ENCODE measurements around the gene COL20A1. TPM values are rescaled to one million over a fixed set of nuclear protein-coding genes. Genes with fewer than 3 reads are reported as not detected.

COL20A1 gene
- total and polyA plus RNA-seq, 2 donors (not counting 1 experiment from before 2014, with no cell fraction given), result not detected

- H2AFZ ChIP-seq (ENCODE audit: insufficient read depth, low read depth, low read length, poor library complexity, severe bottlenecking), result no peak overlapping the region
- H3K4me3 ChIP-seq (ENCODE audit: control extremely low read depth in 1 of 5, extremely low read depth in 1 of 5, insufficient read depth in 1 of 5, low read depth in 2 of 5, low read length in 4 of 5), result no peak overlapping the region
- H3K79me2 ChIP-seq (ENCODE audit: control insufficient read depth, insufficient read depth, low read length), result no peaks in the 10 kb centered on the region
- Mint-ChIP-seq H3K9me3 (ENCODE audit: insufficient read depth) (peaks cover 8% of the 10 kb centered on the region), H3K4me3 (no peak overlapping the region), H3K27me3 (peaks cover 7% of the 10 kb centered on the region), H3K27ac (no peak overlapping the region), H3K4me1 (peaks cover 5% of the 10 kb centered on the region)
- TF ChIP-seq CTCF (IDR thresholded peaks at IDR 0.05) (no peak), EZH2 (IDR thresholded peaks at IDR 0.05; ENCODE audit: borderline replicate concordance, insufficient read depth, low read depth, low read length, poor library complexity, severe bottlenecking) (no peak)
- H3K27ac ChIP-seq (ENCODE audit: low read length in 2 of 2), result no peak overlapping the region
- no peak for DNase-seq
- WGBS (ENCODE audit: insufficient coverage), result 92% methylated on average over 18 of the region's 18 CpGs
- H3K27me3 ChIP-seq (replicated peaks in 1 of 4; ENCODE audit: control extremely low read depth in 1 of 4, control insufficient read depth in 3 of 4, insufficient read depth in 4 of 4, low read length in 3 of 4), result peaks cover 0 to 2% (median 0%) of the 10 kb centered on the region in 4 experiments
- H3K36me3 ChIP-seq (replicated peaks in 1 of 2; ENCODE audit: control extremely low read depth in 1 of 2, control insufficient read depth in 1 of 2, extremely low read depth in 1 of 2, insufficient read depth in 2 of 2, low read length in 1 of 2), result no peaks in the 10 kb centered on the region
- CTCF ChIA-PET, result no interaction called here
- H4K20me1 ChIP-seq (ENCODE audit: control insufficient read depth, insufficient read depth, low read length, poor library complexity, severe bottlenecking), result no peaks in the 10 kb centered on the region
- H3K9me3 ChIP-seq (ENCODE audit: control extremely low read depth in 1 of 3, control insufficient read depth in 2 of 3, insufficient read depth in 1 of 3, low read length in 2 of 3), result peaks cover 0 to 64% (median 10%) of the 10 kb centered on the region in 3 donors
- no peak for ATAC-seq (ENCODE audit: low read depth)
- H3K9ac ChIP-seq (ENCODE audit: low read length), result no peak overlapping the region
- intact Hi-C loops (cut with micrococcal nuclease), result no loop called here
- peaks cover 10 to 16% of the 10 kb centered on the region in 2 donors for H3K4me1 ChIP-seq (ENCODE audit: control insufficient read depth in 2 of 2, insufficient read depth in 2 of 2, low read length in 2 of 2)
- H3K4me2 ChIP-seq (replicated peaks; ENCODE audit: low read depth, low read length, poor library complexity, severe bottlenecking), result no peak overlapping the region
- POLR2A ChIA-PET, result no interaction called here
Measured at GRCh38 chr20:63329331-63330083, 36.5 kb downstream of the COL20A1 start.

GRCh38 chr20:63330084-63330760 is 37.2 kb downstream of the COL20A1 start:
- Histone ChIP-seq H3K27ac (ENCODE audit: low read length in 2 of 2) (no peak overlapping the region), H3K4me2 (replicated peaks; ENCODE audit: low read depth, low read length, poor library complexity, severe bottlenecking) (no peak overlapping the region), H2AFZ (ENCODE audit: insufficient read depth, low read depth, low read length, poor library complexity, severe bottlenecking) (no peak overlapping the region), H3K9me3 (ENCODE audit: control extremely low read depth in 1 of 3, control insufficient read depth in 2 of 3, insufficient read depth in 1 of 3, low read length in 2 of 3) (peaks cover 0 to 64% (median 10%) of the 10 kb centered on the region in 3 donors), H3K4me1 (ENCODE audit: control insufficient read depth in 2 of 2, insufficient read depth in 2 of 2, low read length in 2 of 2) (peaks cover 10 to 16% of the 10 kb centered on the region in 2 donors), H3K79me2 (ENCODE audit: control insufficient read depth, insufficient read depth, low read length) (no peaks in the 10 kb centered on the region), H3K4me3 (ENCODE audit: control extremely low read depth in 1 of 5, extremely low read depth in 1 of 5, insufficient read depth in 1 of 5, low read depth in 2 of 5, low read length in 4 of 5) (no peak overlapping the region), H3K9ac (ENCODE audit: low read length) (no peak overlapping the region), H4K20me1 (ENCODE audit: control insufficient read depth, insufficient read depth, low read length, poor library complexity, severe bottlenecking) (no peaks in the 10 kb centered on the region), H3K27me3 (replicated peaks in 1 of 4; ENCODE audit: control extremely low read depth in 1 of 4, control insufficient read depth in 3 of 4, insufficient read depth in 4 of 4, low read length in 3 of 4) (peaks cover 0 to 2% (median 0%) of the 10 kb centered on the region in 4 experiments), H3K36me3 (replicated peaks in 1 of 2; ENCODE audit: control extremely low read depth in 1 of 2, control insufficient read depth in 1 of 2, extremely low read depth in 1 of 2, insufficient read depth in 2 of 2, low read length in 1 of 2) (no peaks in the 10 kb centered on the region)
- POLR2A ChIA-PET, result no interaction called here
- CTCF ChIA-PET, result no interaction called here
- Mint-ChIP-seq H3K4me1 (peaks cover 5% of the 10 kb centered on the region), H3K9me3 (ENCODE audit: insufficient read depth) (peaks cover 8% of the 10 kb centered on the region), H3K27me3 (peaks cover 7% of the 10 kb centered on the region), H3K4me3 (no peak overlapping the region), H3K27ac (no peak overlapping the region)
- TF ChIP-seq CTCF (IDR thresholded peaks at IDR 0.05) (no peak), EZH2 (IDR thresholded peaks at IDR 0.05; ENCODE audit: borderline replicate concordance, insufficient read depth, low read depth, low read length, poor library complexity, severe bottlenecking) (no peak)
- no peak for DNase-seq
- WGBS (ENCODE audit: insufficient coverage), result 89% methylated on average over 19 of the region's 20 CpGs
- intact Hi-C loops (cut with micrococcal nuclease), result no loop called here
- no peak for ATAC-seq (ENCODE audit: low read depth)

All from B cell (primary cell).